HepG2 (cell line): ENCODE measurements around the gene CARD19. TPM values are rescaled to one million over a fixed set of nuclear protein-coding genes. Genes with fewer than 3 reads are reported as not detected.

ENCODE experiments used
- ATAC-seq: fragments of 200-7000 bp; cut with Tn5 transposase; 3 replicates; pipeline ENCODE4 v1.9.1; 2020; ENCODE audit warnings: mild to moderate bottlenecking, moderate library complexity
- BruUV-seq: library from RNA; stranded (reverse); fragments of 400-500 nt; replicated peaks from 2 replicates; lab custom pipeline; 2021; lab: Mats Ljungman, UMichigan
- CTCF ChIA-PET: fragments of 300-600 bp; formaldehyde crosslinking; extraction: SDS; loops from one replicate; lab custom pipeline; 2021; ENCODE audit warnings: low total read pairs, inconsistent platforms, low intra/inter-chr PET ratio; lab: Yijun Ruan, JAX
- POLR2A ChIA-PET: fragments of 350-600 bp; sonication (Branson Sonifier 250); formaldehyde crosslinking; loops from one replicate; lab custom pipeline; 2020; ENCODE audit warnings: antibody characterized with exemption, inconsistent platforms; lab: Yijun Ruan, JAX
- DNase-seq: peaks from one replicate; pipeline ENCODE4 v3.0.0-alpha.2; 2015; ENCODE audit warnings: low spot score
- FAIRE-seq: peaks from 3 replicates; lab custom pipeline; 2011; peaks lifted over from hg19 to GRCh38; lab: Jason Lieb, UNC
- H2AFZ ChIP-seq: one replicate; pipeline ENCODE4 v1.6.1; 2011; ENCODE audit warnings: low read length, inconsistent platforms
- H3K27ac ChIP-seq: fragments of 300-600 bp; 3 replicates; pipeline ENCODE4 v1.8.0; 2011; ENCODE audit warnings: mixed run types, mild to moderate bottlenecking, mixed read lengths, low read length, inconsistent platforms; ENCODE audit not compliant: insufficient read depth; ENCODE audit errors: extremely low read length
- H3K27me3 ChIP-seq, 2 experiments: fragments of 200-600 bp in 1 of 2; 2 replicates in 1 of 2; 3 replicates in 1 of 2; pipeline versions ENCODE4 v1.6.0 to v1.8.0; 2011; ENCODE audit warnings: low read length in 2 of 2, mild to moderate bottlenecking in 2 of 2, moderate library complexity in 2 of 2, inconsistent platforms in 1 of 2; ENCODE audit not compliant: insufficient read depth in 2 of 2, control insufficient read depth in 1 of 2
- H3K36me3 ChIP-seq, 2 experiments: fragments of 200-600 bp in 1 of 2; replicated peaks in 1 of 2; 2 replicates in 1 of 2; 3 replicates in 1 of 2; pipeline versions ENCODE4 v1.5.1 to v1.8.0; 2011; ENCODE audit warnings: low read length in 2 of 2, inconsistent platforms in 1 of 2; ENCODE audit not compliant: insufficient read depth in 2 of 2, control insufficient read depth in 1 of 2
- H3K4me1 ChIP-seq: 2 replicates; pipeline ENCODE4 v1.5.1; 2012; ENCODE audit warnings: low read length, inconsistent platforms; ENCODE audit not compliant: insufficient read depth
- H3K4me2 ChIP-seq: 2 replicates; pipeline ENCODE4 v1.6.0; 2011; ENCODE audit warnings: low read depth, low read length, inconsistent platforms
- H3K4me3 ChIP-seq, 3 experiments: fragments of 200-600 bp in 1 of 3; sonication (generic), shearing (Covaris generic) in 1 of 3; replicated peaks in 1 of 3; 2 replicates each; pipeline ENCODE4 v1.5.1; 2011 to 2016; ENCODE audit warnings: low read length in 3 of 3, inconsistent platforms in 2 of 3, low read depth in 2 of 3, mild to moderate bottlenecking in 2 of 3, control low read depth in 1 of 3, mixed read lengths in 1 of 3; ENCODE audit not compliant: insufficient read depth in 1 of 3
- H3K79me2 ChIP-seq: one replicate; pipeline ENCODE4 v1.6.1; 2011; ENCODE audit warnings: low read length, inconsistent platforms; ENCODE audit not compliant: insufficient read depth
- H3K9ac ChIP-seq: 2 replicates; pipeline ENCODE4 v1.6.0; 2011; ENCODE audit warnings: mild to moderate bottlenecking, low read depth, low read length, inconsistent platforms; ENCODE audit not compliant: insufficient read depth
- H3K9me3 ChIP-seq: 2 replicates; pipeline ENCODE4 v1.5.1; 2012; ENCODE audit warnings: mild to moderate bottlenecking, low read length
- H4K20me1 ChIP-seq: 2 replicates; pipeline ENCODE4 v1.6.0; 2011; ENCODE audit warnings: inconsistent platforms, mild to moderate bottlenecking, low read length, moderate library complexity; ENCODE audit not compliant: insufficient read depth
- AKAP8 ChIP-seq: sonication (generic); formaldehyde crosslinking; IDR thresholded peaks from 2 replicates; pipeline ENCODE4 v1.5.1; 2020; ENCODE audit warnings: mild to moderate bottlenecking, missing genetic modification reagents
- BHLHE40 ChIP-seq: IDR thresholded peaks from 2 replicates; pipeline ENCODE4 v1.6.1; 2011; ENCODE audit warnings: low read length, improper control_type of control experiment
- GABPA ChIP-seq, 2 experiments: IDR thresholded peaks; 2 replicates each; pipeline ENCODE4 v1.6.1; 2011 to 2016; ENCODE audit warnings: low read depth in 2 of 2, low read length in 1 of 2, missing biosample characterization in 1 of 2, missing genetic modification characterization in 1 of 2
- HNF4A ChIP-seq: sonication (generic); formaldehyde crosslinking; IDR thresholded peaks from 2 replicates; pipeline ENCODE4 v1.4.0; 2020; ENCODE audit warnings: missing genetic modification reagents
- MAF1 ChIP-seq: sonication (generic); formaldehyde crosslinking; IDR thresholded peaks from 2 replicates; pipeline ENCODE4 v1.5.0; 2020; ENCODE audit warnings: missing genetic modification reagents, borderline replicate concordance
- MLXIP ChIP-seq: sonication (generic); formaldehyde crosslinking; IDR thresholded peaks from 2 replicates; pipeline ENCODE4 v1.9.0; 2021; ENCODE audit warnings: missing genetic modification reagents, borderline replicate concordance
- MYC ChIP-seq: sonication (generic); formaldehyde crosslinking; IDR thresholded peaks from 2 replicates; pipeline ENCODE4 v1.9.0; 2021; ENCODE audit warnings: missing genetic modification reagents, borderline replicate concordance
- RBM22 ChIP-seq: fragments of 200-400 bp; formaldehyde crosslinking; optimal IDR thresholded peaks from 2 replicates; pipeline ENCODE3; 2017; ENCODE audit warnings: mild to moderate bottlenecking, low read length, moderate library complexity
- SOX5 ChIP-seq: IDR thresholded peaks from 2 replicates; pipeline ENCODE4 v1.6.1; 2016; ENCODE audit warnings: borderline replicate concordance
- TARDBP ChIP-seq: sonication (generic); formaldehyde crosslinking; IDR thresholded peaks from 2 replicates; pipeline ENCODE4 v1.8.0; 2022; ENCODE audit warnings: mild to moderate bottlenecking, missing genetic modification reagents
- TFDP1 ChIP-seq: IDR thresholded peaks from 2 replicates; pipeline ENCODE4 v1.6.1; 2016; ENCODE audit warnings: missing compliant biosample characterization, missing genetic modification reagents, borderline replicate concordance
- ZNF121 ChIP-seq: sonication (generic); formaldehyde crosslinking; IDR thresholded peaks from 2 replicates; pipeline ENCODE4 v1.5.0; 2020; ENCODE audit warnings: mild to moderate bottlenecking, missing genetic modification reagents
- ZSCAN9 ChIP-seq: IDR thresholded peaks from 2 replicates; pipeline ENCODE4 v1.6.1; 2016; ENCODE audit warnings: borderline replicate concordance
- WGBS: methylation state at CpG from one replicate; pipeline ENCODE4 v1.1.6; 2017; ENCODE audit warnings: low lambda C conversion rate; 5-methylcytosine and 5-hydroxymethylcytosine counted together
- in situ Hi-C: cut with HindIII; loops from 2 replicates; pipeline ENCODE4 v1.10.0; 2017; ENCODE audit warnings: low pct_unique_long_range_greater_than_20kb; ENCODE audit not compliant: extremely low pct_ligation_motif_present
- intact Hi-C: fragments of 100-400 bp; cut with micrococcal nuclease; formaldehyde crosslinking; loops from one replicate; pipeline ENCODE4 v1.10.0; 2022; ENCODE audit not compliant: unreplicated experiment
- polyA plus RNA-seq, 8 experiments: library from polyadenylated mRNA; depleted of rRNA in 3 of 8; stranded (reverse) in 7 of 8; unstranded in 1 of 8; fragments of >200 nt; fragmentation: Illumina TruSeq in 4 of 8; extraction: Trizol in 4 of 8; gene quantifications; 2 replicates each; pipeline versions ENCODE4 v1.2.1 to v1.2.3, GENCODE V29; 2011 to 2016; ENCODE audit warnings: low read depth in 4 of 8, missing spikeins in 1 of 8, mixed read lengths in 1 of 8; ENCODE audit not compliant: insufficient read depth in 1 of 8
- total RNA-seq, 5 experiments: library from RNA; depleted of rRNA; stranded (reverse); fragments of >200 nt; fragmentation: Illumina TruSeq; extraction: Trizol; gene quantifications; 2 replicates each; pipeline ENCODE4 v1.2.3, GENCODE V29; 2016; ENCODE audit warnings: low read depth in 1 of 5
- TF ChIP-seq, protein P1 (sequence below): IDR thresholded peaks from 2 replicates; pipeline ENCODE4 v1.6.1; 2018; ENCODE audit warnings: missing genetic modification reagents
- TF ChIP-seq, protein P2 (sequence below): sonication (generic); formaldehyde crosslinking; IDR thresholded peaks from 2 replicates; pipeline ENCODE4 v1.4.0; 2020; ENCODE audit warnings: missing genetic modification reagents

Gene CARD19
- total and polyA plus RNA-seq, 2 of the 13 experiments (the other 11 are each of a cell fraction or from before 2014, with no cell fraction given), result 18.4 to 47.2 TPM

DNA sequence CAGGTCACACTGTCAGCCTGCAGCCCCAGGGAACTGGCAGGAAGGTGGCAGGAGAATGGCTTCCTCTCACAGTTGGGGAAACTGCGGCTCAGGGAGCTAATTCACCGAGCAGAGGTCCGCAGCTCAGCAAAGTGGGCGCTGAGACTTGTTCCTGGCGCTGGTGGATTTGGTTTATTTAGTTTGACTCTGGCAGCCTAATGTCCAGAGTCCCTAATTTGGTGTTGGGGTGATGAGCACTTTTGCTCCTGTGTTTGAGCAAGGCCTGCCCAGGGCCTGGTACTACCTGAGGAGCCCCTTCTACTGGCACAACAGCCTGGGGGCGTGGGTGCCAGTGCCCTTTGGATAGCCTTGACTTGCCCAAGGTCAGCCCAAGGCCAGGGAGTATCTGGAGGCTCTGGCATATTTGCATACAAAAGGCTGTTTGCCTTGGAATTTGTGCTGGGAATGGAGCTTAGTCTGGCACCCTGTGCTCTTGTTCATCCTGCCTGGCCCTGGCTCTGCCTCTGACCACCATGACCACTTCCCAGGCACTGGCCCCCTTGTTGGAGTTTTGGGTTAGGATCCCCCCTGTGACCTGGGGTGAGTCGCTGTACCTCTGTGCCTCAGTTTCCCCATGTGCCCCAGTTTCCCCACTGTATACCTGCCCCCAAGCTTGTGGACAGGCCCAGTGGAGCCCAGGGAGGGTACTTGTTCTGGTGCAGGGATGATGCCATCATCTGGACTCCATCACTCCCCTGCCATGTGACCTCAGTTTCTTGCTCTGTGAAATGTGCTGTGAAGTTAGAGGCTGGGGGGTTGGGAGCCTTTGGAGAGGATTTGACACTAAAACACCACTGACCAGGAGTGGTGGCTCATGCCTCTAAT is 36.1 kb upstream of the CARD19 start (continued):
- TF ChIP-seq, protein P1, sequence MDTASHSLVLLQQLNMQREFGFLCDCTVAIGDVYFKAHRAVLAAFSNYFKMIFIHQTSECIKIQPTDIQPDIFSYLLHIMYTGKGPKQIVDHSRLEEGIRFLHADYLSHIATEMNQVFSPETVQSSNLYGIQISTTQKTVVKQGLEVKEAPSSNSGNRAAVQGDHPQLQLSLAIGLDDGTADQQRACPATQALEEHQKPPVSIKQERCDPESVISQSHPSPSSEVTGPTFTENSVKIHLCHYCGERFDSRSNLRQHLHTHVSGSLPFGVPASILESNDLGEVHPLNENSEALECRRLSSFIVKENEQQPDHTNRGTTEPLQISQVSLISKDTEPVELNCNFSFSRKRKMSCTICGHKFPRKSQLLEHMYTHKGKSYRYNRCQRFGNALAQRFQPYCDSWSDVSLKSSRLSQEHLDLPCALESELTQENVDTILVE (CRISPR knock-in tag), result no peak
- TF ChIP-seq TARDBP (no peak), HNF4A (CRISPR knock-in tag) (peak; percentile 20; the same call in 1 of the 2 replicates), SOX5 (0 out of 2 replicates have a peak, but pooled peaks have one; percentile 19)

DNA sequence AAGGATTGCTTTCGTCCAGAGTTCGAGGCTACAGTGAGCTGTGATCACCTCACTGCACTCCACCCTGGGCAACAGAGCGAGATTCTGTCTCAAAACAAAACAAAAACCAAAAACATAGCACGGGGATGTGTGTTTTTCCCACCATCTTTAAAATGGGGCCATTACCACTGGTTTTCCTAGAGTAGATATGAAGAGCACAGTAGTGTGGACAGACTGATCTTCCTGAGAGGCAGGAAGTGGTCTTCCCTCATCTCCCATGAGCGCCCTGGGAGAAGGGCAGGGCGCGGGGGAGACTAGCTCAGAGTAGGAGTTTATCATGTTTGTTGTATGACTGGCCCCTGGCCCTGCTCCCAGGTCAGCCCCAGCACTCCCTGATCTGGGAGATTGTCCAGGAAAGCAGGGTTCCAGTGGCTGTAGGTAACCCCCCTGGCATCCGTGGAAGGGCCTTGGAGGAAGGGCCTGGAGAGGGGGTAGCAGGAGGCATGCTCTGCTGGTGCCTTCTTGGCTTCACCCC is 35.2 kb upstream of the CARD19 start:
- no peak overlapping the region for H2AFZ ChIP-seq
- H3K79me2 ChIP-seq, result no peaks in the 10 kb centered on the region
- H3K4me2 ChIP-seq, result peak overlapping the region; percentile 71
- 48% methylated on average over 4 of the region's 8 CpGs for WGBS
- BruUV-seq, result no TSS peak
- peaks cover 4% of the 10 kb centered on the region in 2 experiments; a peak in 3 of 5 replicates for H3K27me3 ChIP-seq
- no peak for DNase-seq
- peak; percentile 3; the same call in 1 of the 3 replicates for ATAC-seq
- no peaks in the 10 kb centered on the region for H4K20me1 ChIP-seq
- intact Hi-C loops, result loop anchor here (1.0 kb wide), 1 partner anchor 31 kb away; no protein-coding TSS in a partner anchor
- CTCF ChIA-PET, result no interaction called here
- H3K27ac ChIP-seq, result peak overlapping the region; percentile 63
- POLR2A ChIA-PET, result interaction anchor here (0.5 kb wide), 1 partner anchor 21 kb away, joined by 3 read pairs; no protein-coding TSS in a partner anchor
- H3K36me3 ChIP-seq, result no peaks in the 10 kb centered on the region
- in situ Hi-C loops, result no loop called here
- H3K4me3 ChIP-seq, result peak overlapping the region in 1 of 3 experiments; percentile 44; a peak in 2 of 6 replicates
- no peak for FAIRE-seq
- H3K4me1 ChIP-seq, result peaks cover 58% of the 10 kb centered on the region
- H3K9ac ChIP-seq, result 0 out of 2 replicates have a peak overlapping the region, but pooled peaks have one; percentile 5
- no peaks in the 10 kb centered on the region for H3K9me3 ChIP-seq
- TF ChIP-seq TFDP1 (CRISPR knock-in tag) (no peak), RBM22 (no peak), BHLHE40 (no peak), MYC (CRISPR knock-in tag) (no peak), MAF1 (CRISPR knock-in tag) (no peak), GABPA (IDR thresholded peaks at IDR 0.05; ENCODE audit: low read depth, low read length) (no peak), GABPA (CRISPR knock-in tag; IDR thresholded peaks at IDR 0.05; ENCODE audit: low read depth) (0 out of 2 replicates have a peak, but pooled peaks have one; percentile 22), ZSCAN9 (CRISPR knock-in tag) (no peak), MLXIP (no peak), ZNF121 (CRISPR knock-in tag) (0 out of 2 replicates have a peak, but pooled peaks have one; percentile 17), AKAP8 (CRISPR knock-in tag) (no peak)
- TF ChIP-seq, protein P2, sequence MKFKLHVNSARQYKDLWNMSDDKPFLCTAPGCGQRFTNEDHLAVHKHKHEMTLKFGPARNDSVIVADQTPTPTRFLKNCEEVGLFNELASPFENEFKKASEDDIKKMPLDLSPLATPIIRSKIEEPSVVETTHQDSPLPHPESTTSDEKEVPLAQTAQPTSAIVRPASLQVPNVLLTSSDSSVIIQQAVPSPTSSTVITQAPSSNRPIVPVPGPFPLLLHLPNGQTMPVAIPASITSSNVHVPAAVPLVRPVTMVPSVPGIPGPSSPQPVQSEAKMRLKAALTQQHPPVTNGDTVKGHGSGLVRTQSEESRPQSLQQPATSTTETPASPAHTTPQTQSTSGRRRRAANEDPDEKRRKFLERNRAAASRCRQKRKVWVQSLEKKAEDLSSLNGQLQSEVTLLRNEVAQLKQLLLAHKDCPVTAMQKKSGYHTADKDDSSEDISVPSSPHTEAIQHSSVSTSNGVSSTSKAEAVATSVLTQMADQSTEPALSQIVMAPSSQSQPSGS (CRISPR knock-in tag), result no peak
